ENCODE results near the gene LYPD6B. TPM values are rescaled to one million over a fixed set of nuclear protein-coding genes. Genes with fewer than 3 reads are reported as not detected.

LYPD6B gene
- total RNA-seq, 1 experiment from 2014 or later = 6.1 TPM

DNA sequence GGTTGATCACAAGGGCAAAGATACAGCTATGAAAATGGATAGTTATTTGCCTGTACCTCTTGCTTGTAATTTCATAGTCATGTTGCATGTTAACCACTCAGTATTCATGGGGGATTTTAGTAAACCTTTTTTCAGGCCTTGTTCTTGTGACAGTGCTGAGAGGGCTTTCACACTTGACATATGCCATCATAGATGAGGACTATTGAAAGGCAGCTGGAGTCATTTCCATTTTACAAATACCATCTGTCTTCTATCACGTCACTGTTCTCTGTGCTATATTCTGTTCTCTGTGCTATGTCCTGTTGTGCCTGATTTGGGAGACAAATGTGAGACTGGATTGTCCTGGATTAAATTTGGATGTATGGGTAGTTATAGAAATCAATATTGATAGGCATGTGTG lies 131.7 kb downstream of the LYPD6B start:
- H3K9me3 ChIP-seq (ENCODE audit: control insufficient read depth in 1 of 2, insufficient read depth in 1 of 2, low read depth in 1 of 2, low read length in 2 of 2) = no peaks in the 10 kb centered on the region; a peak in 1 of 4 replicates
- peak overlapping the region; percentile 38; the same call in 1 of the 2 replicates for H3K27ac ChIP-seq (ENCODE audit: low read depth, low read length)
- H3K4me3 ChIP-seq (replicated peaks in 1 of 2; ENCODE audit: low read depth in 1 of 2, low read length in 2 of 2) = peak overlapping the region in 1 of 2 experiments; percentile 32; a peak in 2 of 4 replicates
- no TSS peak for BruUV-seq (replicated peaks)
- no peaks in the 10 kb centered on the region for H3K79me2 ChIP-seq (ENCODE audit: insufficient read depth, low read length)
- H3K27me3 ChIP-seq (ENCODE audit: insufficient read depth, low read length) = no peaks in the 10 kb centered on the region
- H3K4me1 ChIP-seq (ENCODE audit: control insufficient read depth in 1 of 2, insufficient read depth in 2 of 2, low read length in 2 of 2) = peaks cover 32 to 41% of the 10 kb centered on the region in 2 experiments
- ChIA-PET POLR2A (no interaction called here), RAD21 (ENCODE audit: low non-redundant PET in 1 of 2, low total read pairs in 2 of 2, uncharacterized antibody in 2 of 2, unreplicated experiment in 2 of 2) (no interaction called here), CTCF (no interaction called here)
- TF ChIP-seq EZH2phosphoT487 (IDR thresholded peaks at IDR 0.05; ENCODE audit: borderline replicate concordance) (no peak), POLR2AphosphoS5 (IDR thresholded peaks at IDR 0.05; ENCODE audit: low read depth, low read length) (no peak), FOSL1 (IDR thresholded peaks at IDR 0.05; ENCODE audit: low read depth) (no peak), SP1 (IDR thresholded peaks at IDR 0.05; ENCODE audit: low read depth) (no peak), CEBPB (IDR thresholded peaks at IDR 0.05; ENCODE audit: low read depth) (no peak), POLR2A (IDR thresholded peaks at IDR 0.05; ENCODE audit: borderline replicate concordance, extremely low read depth, insufficient read depth, insufficient read length) (no peak), RAD21 (IDR thresholded peaks at IDR 0.05; ENCODE audit: low read depth) (no peak), ZNF274 (IDR thresholded peaks at IDR 0.05; ENCODE audit: low read depth, low read length) (no peak), MAX (IDR thresholded peaks at IDR 0.05) (no peak; the same call in 1 of the 2 replicates), SIN3A (IDR thresholded peaks at IDR 0.05; ENCODE audit: low read depth) (no peak), JUND (IDR thresholded peaks at IDR 0.05) (no peak), EZH2 (IDR thresholded peaks at IDR 0.05) (no peak), SRF (IDR thresholded peaks at IDR 0.05; ENCODE audit: low read depth) (no peak), EGR1 (IDR thresholded peaks at IDR 0.05; ENCODE audit: low read depth) (no peak), ZFX (IDR thresholded peaks at IDR 0.05) (no peak), ELF1 (IDR thresholded peaks at IDR 0.05; ENCODE audit: borderline replicate concordance, low read depth) (no peak)
- TF ChIP-seq, protein P1, sequence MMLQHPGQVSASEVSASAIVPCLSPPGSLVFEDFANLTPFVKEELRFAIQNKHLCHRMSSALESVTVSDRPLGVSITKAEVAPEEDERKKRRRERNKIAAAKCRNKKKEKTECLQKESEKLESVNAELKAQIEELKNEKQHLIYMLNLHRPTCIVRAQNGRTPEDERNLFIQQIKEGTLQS (IDR thresholded peaks at IDR 0.05) = no peak
- TF ChIP-seq, protein P2, sequence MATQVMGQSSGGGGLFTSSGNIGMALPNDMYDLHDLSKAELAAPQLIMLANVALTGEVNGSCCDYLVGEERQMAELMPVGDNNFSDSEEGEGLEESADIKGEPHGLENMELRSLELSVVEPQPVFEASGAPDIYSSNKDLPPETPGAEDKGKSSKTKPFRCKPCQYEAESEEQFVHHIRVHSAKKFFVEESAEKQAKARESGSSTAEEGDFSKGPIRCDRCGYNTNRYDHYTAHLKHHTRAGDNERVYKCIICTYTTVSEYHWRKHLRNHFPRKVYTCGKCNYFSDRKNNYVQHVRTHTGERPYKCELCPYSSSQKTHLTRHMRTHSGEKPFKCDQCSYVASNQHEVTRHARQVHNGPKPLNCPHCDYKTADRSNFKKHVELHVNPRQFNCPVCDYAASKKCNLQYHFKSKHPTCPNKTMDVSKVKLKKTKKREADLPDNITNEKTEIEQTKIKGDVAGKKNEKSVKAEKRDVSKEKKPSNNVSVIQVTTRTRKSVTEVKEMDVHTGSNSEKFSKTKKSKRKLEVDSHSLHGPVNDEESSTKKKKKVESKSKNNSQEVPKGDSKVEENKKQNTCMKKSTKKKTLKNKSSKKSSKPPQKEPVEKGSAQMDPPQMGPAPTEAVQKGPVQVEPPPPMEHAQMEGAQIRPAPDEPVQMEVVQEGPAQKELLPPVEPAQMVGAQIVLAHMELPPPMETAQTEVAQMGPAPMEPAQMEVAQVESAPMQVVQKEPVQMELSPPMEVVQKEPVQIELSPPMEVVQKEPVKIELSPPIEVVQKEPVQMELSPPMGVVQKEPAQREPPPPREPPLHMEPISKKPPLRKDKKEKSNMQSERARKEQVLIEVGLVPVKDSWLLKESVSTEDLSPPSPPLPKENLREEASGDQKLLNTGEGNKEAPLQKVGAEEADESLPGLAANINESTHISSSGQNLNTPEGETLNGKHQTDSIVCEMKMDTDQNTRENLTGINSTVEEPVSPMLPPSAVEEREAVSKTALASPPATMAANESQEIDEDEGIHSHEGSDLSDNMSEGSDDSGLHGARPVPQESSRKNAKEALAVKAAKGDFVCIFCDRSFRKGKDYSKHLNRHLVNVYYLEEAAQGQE (IDR thresholded peaks at IDR 0.05; ENCODE audit: low read depth) = no peak
- TF ChIP-seq, protein P3, sequence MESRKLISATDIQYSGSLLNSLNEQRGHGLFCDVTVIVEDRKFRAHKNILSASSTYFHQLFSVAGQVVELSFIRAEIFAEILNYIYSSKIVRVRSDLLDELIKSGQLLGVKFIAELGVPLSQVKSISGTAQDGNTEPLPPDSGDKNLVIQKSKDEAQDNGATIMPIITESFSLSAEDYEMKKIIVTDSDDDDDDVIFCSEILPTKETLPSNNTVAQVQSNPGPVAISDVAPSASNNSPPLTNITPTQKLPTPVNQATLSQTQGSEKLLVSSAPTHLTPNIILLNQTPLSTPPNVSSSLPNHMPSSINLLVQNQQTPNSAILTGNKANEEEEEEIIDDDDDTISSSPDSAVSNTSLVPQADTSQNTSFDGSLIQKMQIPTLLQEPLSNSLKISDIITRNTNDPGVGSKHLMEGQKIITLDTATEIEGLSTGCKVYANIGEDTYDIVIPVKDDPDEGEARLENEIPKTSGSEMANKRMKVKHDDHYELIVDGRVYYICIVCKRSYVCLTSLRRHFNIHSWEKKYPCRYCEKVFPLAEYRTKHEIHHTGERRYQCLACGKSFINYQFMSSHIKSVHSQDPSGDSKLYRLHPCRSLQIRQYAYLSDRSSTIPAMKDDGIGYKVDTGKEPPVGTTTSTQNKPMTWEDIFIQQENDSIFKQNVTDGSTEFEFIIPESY (IDR thresholded peaks at IDR 0.05; ENCODE audit: extremely low read depth, insufficient replicate concordance, low read length) = no peak
- no peaks in the 10 kb centered on the region for H4K20me1 ChIP-seq (ENCODE audit: insufficient read depth)
- intact Hi-C loops (cut with micrococcal nuclease) = no loop called here
- peak overlapping the region; percentile 71 for H3K4me2 ChIP-seq (ENCODE audit: low read length)
- peak; percentile 21; the same call in 1 of the 2 replicates for ATAC-seq
- DNase-seq (ENCODE audit: low read depth, low spot score) = no peak
- no peaks in the 10 kb centered on the region for H3K9me2 ChIP-seq (ENCODE audit: insufficient read depth)
- no peaks in the 10 kb centered on the region for H3K36me3 ChIP-seq (ENCODE audit: control insufficient read depth in 1 of 2, insufficient read depth in 2 of 2, low read length in 2 of 2)
- peak overlapping the region; percentile 83 for H2AFZ ChIP-seq (ENCODE audit: low read depth, low read length, poor library complexity, severe bottlenecking)
- H3K9ac ChIP-seq (ENCODE audit: low read length) = no peak overlapping the region
